GM12872 (cell line): Measurements from ENCODE around the gene PDK4.

Source experiments
- CTCF ChIP-seq: IDR thresholded peaks from 3 replicates; pipeline ENCODE4 v1.5.1; 2011; ENCODE audit warnings: low read depth, mild to moderate bottlenecking, low read length, moderate library complexity; ENCODE audit not compliant: insufficient read depth

Gene PDK4

GRCh38 chr7:95535662-95536061, 60.7 kb downstream of the PDK4 start:
- no peak for TF ChIP-seq CTCF

GRCh38 chr7:95534796-95535195, 61.5 kb downstream of the PDK4 start:
- TF ChIP-seq CTCF: no peak
